T-cell (primary cell): Measurements from ENCODE around the gene RIPPLY3. TPM values are rescaled to one million over a fixed set of nuclear protein-coding genes. Genes with fewer than 3 reads are reported as not detected.

Experiments
- ATAC-seq, 4 experiments: fragments of 200-7000 bp in 3 of 4; fragments of 150-1000 bp in 1 of 4; cut with Tn5 transposase; replicated peaks in 1 of 4; 1 replicate in 3 of 4; 2 replicates in 1 of 4; pipeline ENCODE4 v1.10.0; 2021; ENCODE audit warnings: moderate library complexity in 3 of 4, mild to moderate bottlenecking in 2 of 4, moderate number of reproducible peaks in 1 of 4
- CTCF ChIA-PET, 2 donors: fragments of 300-600 bp; sonication (Branson Sonifier 250); formaldehyde crosslinking; loops; one replicate each; lab custom pipeline; 2022; ENCODE audit warnings: antibody characterized with exemption in 2 of 2; lab: Charles Lee
- POLR2A ChIA-PET, 2 donors: fragments of 300-600 bp; sonication (Branson Sonifier 250); formaldehyde crosslinking; loops; one replicate each; lab custom pipeline; 2022; ENCODE audit warnings: antibody characterized with exemption in 2 of 2; lab: Charles Lee
- DNase-seq, 35 experiments: peaks; one replicate each; pipeline versions ENCODE4 v3.0.0 to v3.0.0-alpha.2; 2013 to 2023
- H3K27ac ChIP-seq: one replicate; pipeline ENCODE4 v1.5.1; 2013; ENCODE audit warnings: low read length
- H3K27me3 ChIP-seq, 2 experiments: replicated peaks in 1 of 2; 1 replicate in 1 of 2; 2 replicates in 1 of 2; pipeline versions ENCODE4 v1.6.1 to v1.7.0; 2013; ENCODE audit warnings: low read length in 1 of 2, mixed read lengths in 1 of 2; ENCODE audit not compliant: control insufficient read depth in 2 of 2, insufficient read depth in 2 of 2; ENCODE audit errors: extremely low read depth in 1 of 2
- H3K36me3 ChIP-seq, 2 donors: 1 replicate in 1 of 2; 2 replicates in 1 of 2; pipeline versions ENCODE4 v1.6.1 to v1.7.0; 2013; ENCODE audit warnings: low read length in 1 of 2; ENCODE audit not compliant: control insufficient read depth in 2 of 2, insufficient read depth in 1 of 2; ENCODE audit errors: extremely low read depth in 1 of 2
- H3K4me1 ChIP-seq, 2 experiments: 1 replicate in 1 of 2; 2 replicates in 1 of 2; pipeline versions ENCODE4 v1.6.1 to v1.7.0; 2013; ENCODE audit warnings: low read length in 2 of 2, mixed read lengths in 1 of 2; ENCODE audit not compliant: insufficient read depth in 2 of 2, control insufficient read depth in 1 of 2; ENCODE audit errors: extremely low read depth in 1 of 2
- H3K4me3 ChIP-seq, 2 donors: 1 replicate in 1 of 2; 2 replicates in 1 of 2; pipeline versions ENCODE4 v1.5.1 to v1.7.0; 2013; ENCODE audit warnings: mild to moderate bottlenecking in 2 of 2, low read length in 1 of 2, moderate library complexity in 1 of 2; ENCODE audit not compliant: control insufficient read depth in 1 of 2; ENCODE audit errors: extremely low read depth in 1 of 2
- H3K9me3 ChIP-seq: 2 replicates; pipeline ENCODE4 v1.7.0; 2013
- H3K27ac Mint-ChIP-seq, 2 donors: one replicate each; pipeline ENCODE4 v1.8.0; 2020 to 2021; ENCODE audit warnings: mild to moderate bottlenecking in 2 of 2, mixed read lengths in 2 of 2
- H3K27me3 Mint-ChIP-seq, 2 donors: one replicate each; pipeline ENCODE4 v1.8.0; 2021 to 2022; ENCODE audit warnings: mixed read lengths in 2 of 2
- H3K36me3 Mint-ChIP-seq: one replicate; pipeline ENCODE4 v1.8.0; 2021; ENCODE audit warnings: mixed read lengths
- H3K4me1 Mint-ChIP-seq, 3 donors: one replicate each; pipeline ENCODE4 v1.8.0; 2020 to 2022; ENCODE audit warnings: mixed read lengths in 3 of 3, mild to moderate bottlenecking in 1 of 3
- H3K4me3 Mint-ChIP-seq, 3 donors: one replicate each; pipeline ENCODE4 v1.8.0; 2020 to 2022; ENCODE audit warnings: mild to moderate bottlenecking in 3 of 3, mixed read lengths in 3 of 3, moderate library complexity in 3 of 3
- H3K9me3 Mint-ChIP-seq, 3 donors: one replicate each; pipeline ENCODE4 v1.8.0; 2020 to 2022; ENCODE audit warnings: mixed read lengths in 3 of 3
- WGBS: methylation state at CpG from one replicate; pipeline ENCODE4 v1.1.5; 2013; ENCODE audit warnings: missing lambda C conversion rate; ENCODE audit not compliant: insufficient coverage; 5-methylcytosine and 5-hydroxymethylcytosine counted together
- total RNA-seq, 35 experiments: library from RNA in 6 of 35; stranded (reverse) in 6 of 35; fragments of 120-200 nt in 1 of 35; gene quantifications; one replicate each; pipeline versions ENCODE4 v1.2.1 to v1.2.4 and lab custom pipeline; 2013 to 2026

RIPPLY3 gene
- total RNA-seq, 5 donors from 2014 or later (not counting 1 experiment from before 2014, with no cell fraction given): not detected

- Histone ChIP-seq H3K4me3 (no peak overlapping the region), H3K36me3 (no peaks in the 10 kb centered on the region), H3K4me1 (no peaks in the 10 kb centered on the region), H3K27me3 (no peaks in the 10 kb centered on the region), H3K9me3 (no peaks in the 10 kb centered on the region), H3K27ac (no peak overlapping the region)
- DNase-seq (no peak), ATAC-seq (no peak)
- Mint-ChIP-seq H3K27ac (no peak overlapping the region), H3K4me1 (no peaks in the 10 kb centered on the region), H3K4me3 (no peak overlapping the region), H3K36me3 (no peaks in the 10 kb centered on the region), H3K27me3 (no peaks in the 10 kb centered on the region), H3K9me3 (no peaks in the 10 kb centered on the region)
- WGBS: 69% methylated on average over 2 of the region's 2 CpGs
- POLR2A ChIA-PET: no interaction called here
- CTCF ChIA-PET: no interaction called here
These were observed 51.8 kb downstream of the RIPPLY3 start for GRCh38 chr21:37058261-37058660.

GRCh38 chr21:37059181-37059580 lies 52.7 kb downstream of the RIPPLY3 start:
- no peaks in the 10 kb centered on the region for H3K36me3 Mint-ChIP-seq
- Histone ChIP-seq H3K4me3 (no peak overlapping the region), H3K4me1 (no peaks in the 10 kb centered on the region), H3K27ac (no peak overlapping the region), H3K27me3 (no peaks in the 10 kb centered on the region), H3K9me3 (no peaks in the 10 kb centered on the region), H3K36me3 (no peaks in the 10 kb centered on the region)
- no peaks in the 10 kb centered on the region for H3K9me3 Mint-ChIP-seq
- no peak for ATAC-seq
- no peak for DNase-seq
- H3K27me3 Mint-ChIP-seq: no peaks in the 10 kb centered on the region
- ChIA-PET CTCF (interaction anchor here in 1 of 2 donors (0.6 kb wide), 1 partner anchor 1007 kb away, joined by 6 read pairs; no protein-coding TSS in a partner anchor), POLR2A (no interaction called here)
- H3K4me1 Mint-ChIP-seq: no peaks in the 10 kb centered on the region
- H3K27ac Mint-ChIP-seq: no peak overlapping the region
- WGBS: no CpG with 5 or more reads among the region's 5 CpGs
- H3K4me3 Mint-ChIP-seq: no peak overlapping the region

GRCh38 chr21:37060296-37060695 lies 53.8 kb downstream of the RIPPLY3 start:
- no peaks in the 10 kb centered on the region for H3K9me3 Mint-ChIP-seq
- peaks cover 7% of the 10 kb centered on the region for H3K36me3 Mint-ChIP-seq

GRCh38 chr21:37061926-37062592 lies 55.6 kb downstream of the RIPPLY3 start:
- ATAC-seq: no peak

More at GRCh38 chr21:37060296-37060695, 53.8 kb downstream of the RIPPLY3 start:
- Histone ChIP-seq H3K36me3 (no peaks in the 10 kb centered on the region), H3K4me1 (no peaks in the 10 kb centered on the region), H3K4me3 (no peak overlapping the region), H3K9me3 (no peaks in the 10 kb centered on the region), H3K27me3 (no peaks in the 10 kb centered on the region), H3K27ac (no peak overlapping the region)
- WGBS: no CpG with 5 or more reads among the region's 1 CpG
- no peak overlapping the region for H3K27ac Mint-ChIP-seq
- ChIA-PET POLR2A (no interaction called here), CTCF (no interaction called here)
- H3K27me3 Mint-ChIP-seq: no peaks in the 10 kb centered on the region
- no peaks in the 10 kb centered on the region for H3K4me1 Mint-ChIP-seq
- no peak overlapping the region for H3K4me3 Mint-ChIP-seq
- peak in 3 of 4 experiments; percentile 54 to 75 (median 69) for ATAC-seq
- no peak for DNase-seq

GRCh38 chr21:37062593-37062935 lies 56.1 kb downstream of the RIPPLY3 start:
- Mint-ChIP-seq H3K36me3 (peaks cover 12% of the 10 kb centered on the region), H3K27me3 (no peaks in the 10 kb centered on the region), H3K4me3 (no peak overlapping the region), H3K9me3 (no peaks in the 10 kb centered on the region), H3K4me1 (no peaks in the 10 kb centered on the region), H3K27ac (no peak overlapping the region)
- Histone ChIP-seq H3K4me1 (no peaks in the 10 kb centered on the region), H3K27me3 (no peaks in the 10 kb centered on the region), H3K36me3 (peaks cover 0 to 2% of the 10 kb centered on the region in 2 donors), H3K27ac (no peak overlapping the region), H3K4me3 (no peak overlapping the region), H3K9me3 (no peaks in the 10 kb centered on the region)
- ATAC-seq (no peak), DNase-seq (no peak)
- ChIA-PET CTCF (no interaction called here), POLR2A (no interaction called here)
- 100% methylated on average over 2 of the region's 6 CpGs for WGBS

More at GRCh38 chr21:37061926-37062592, 55.6 kb downstream of the RIPPLY3 start:
- ChIA-PET POLR2A (no interaction called here), CTCF (interaction anchor here in 1 of 2 donors (0.7 kb wide), 2 partner anchors 31 to 126 kb away, joined by 3 read pairs; no protein-coding TSS in a partner anchor)
- Mint-ChIP-seq H3K4me3 (no peak overlapping the region), H3K36me3 (peaks cover 10% of the 10 kb centered on the region), H3K9me3 (no peaks in the 10 kb centered on the region), H3K4me1 (no peaks in the 10 kb centered on the region), H3K27me3 (no peaks in the 10 kb centered on the region), H3K27ac (no peak overlapping the region)
- H3K4me1 ChIP-seq: no peaks in the 10 kb centered on the region
- H3K9me3 ChIP-seq: no peaks in the 10 kb centered on the region
- WGBS: no CpG with 5 or more reads among the region's 7 CpGs
- peaks cover 0 to 2% of the 10 kb centered on the region in 2 donors for H3K36me3 ChIP-seq
- H3K4me3 ChIP-seq: no peak overlapping the region
- H3K27ac ChIP-seq: no peak overlapping the region
- no peak for DNase-seq
- H3K27me3 ChIP-seq: no peaks in the 10 kb centered on the region

GRCh38 chr21:37063433-37063832 lies 56.9 kb downstream of the RIPPLY3 start:
- no peaks in the 10 kb centered on the region for H3K4me1 ChIP-seq
- Mint-ChIP-seq H3K4me1 (no peaks in the 10 kb centered on the region), H3K36me3 (peaks cover 15% of the 10 kb centered on the region), H3K9me3 (no peaks in the 10 kb centered on the region), H3K27me3 (no peaks in the 10 kb centered on the region), H3K4me3 (no peak overlapping the region), H3K27ac (no peak overlapping the region)
- H3K36me3 ChIP-seq: peaks cover 0 to 2% of the 10 kb centered on the region in 2 donors
- DNase-seq: no peak
- no peak overlapping the region for H3K27ac ChIP-seq
- no peak overlapping the region for H3K4me3 ChIP-seq
- H3K9me3 ChIP-seq: no peaks in the 10 kb centered on the region
- ChIA-PET POLR2A (no interaction called here), CTCF (no interaction called here)
- WGBS: no CpG with 5 or more reads among the region's 1 CpG
- no peak for ATAC-seq
- H3K27me3 ChIP-seq: no peaks in the 10 kb centered on the region
